Measurements from ENCODE around the gene GAK. TPM values are rescaled to one million over a fixed set of nuclear protein-coding genes. Genes with fewer than 3 reads are reported as not detected.
"Not testable (repeated sequence)": the region's sequence is repeated elsewhere in the genome, so short reads cannot be mapped to it uniquely, and the experiment has no call there.

GAK gene
- total RNA-seq, 1 experiment from 2014 or later, result 119 TPM

- in situ Hi-C loops (cut with HindIII; ENCODE audit: low pct_unique_long_range_greater_than_20kb, low sequenced_read_pairs); DNase-seq (ENCODE audit: low read depth, low spot score): not testable (repeated sequence)
Measured at GRCh38 chr4:919004-919680, 13.0 kb downstream of the GAK start.

DNA sequence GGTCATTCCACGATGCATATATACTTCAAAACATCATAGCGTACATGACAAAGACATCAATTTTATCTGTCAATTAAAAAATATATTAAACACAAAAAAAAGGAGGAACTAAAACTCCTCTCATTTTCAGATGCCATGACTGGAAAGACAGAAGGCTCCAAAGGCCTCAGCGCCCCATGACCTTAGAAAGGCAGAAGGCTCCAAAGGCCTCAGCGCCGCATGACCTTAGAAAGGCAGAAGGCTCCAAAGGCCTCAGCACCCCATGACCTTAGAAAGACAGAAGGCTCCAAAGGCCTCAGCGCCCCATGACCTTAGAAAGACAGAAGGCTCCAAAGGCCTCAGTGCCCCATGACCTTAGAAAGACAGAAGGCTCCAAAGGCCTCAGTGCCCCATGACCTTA is 13.5 kb downstream of the GAK start:
- DNase-seq (ENCODE audit: low read depth, low spot score); in situ Hi-C loops (cut with HindIII; ENCODE audit: low pct_unique_long_range_greater_than_20kb, low sequenced_read_pairs): not testable (repeated sequence)

DNA sequence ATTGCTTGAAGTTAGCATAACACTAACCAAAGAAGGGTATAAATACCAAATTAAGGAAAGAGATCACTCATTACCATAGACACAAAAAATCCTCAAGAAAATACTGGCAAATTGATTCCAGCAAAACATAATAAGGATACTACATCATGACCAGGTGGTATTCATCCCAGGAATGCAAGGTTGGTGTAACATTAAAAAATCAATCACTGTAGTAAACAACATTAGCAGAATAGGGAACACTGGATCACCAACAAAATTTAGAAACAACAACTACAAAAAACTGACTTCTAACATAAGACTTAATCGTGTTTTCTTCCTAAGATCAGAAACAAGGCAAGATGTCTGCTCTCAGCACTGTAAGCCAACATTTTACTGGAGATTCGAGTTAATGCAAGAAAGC is 14.1 kb downstream of the GAK start:
- in situ Hi-C loops (cut with HindIII; ENCODE audit: low pct_unique_long_range_greater_than_20kb, low sequenced_read_pairs), result no loop called here
- no peak for DNase-seq (ENCODE audit: low read depth, low spot score)

DNA sequence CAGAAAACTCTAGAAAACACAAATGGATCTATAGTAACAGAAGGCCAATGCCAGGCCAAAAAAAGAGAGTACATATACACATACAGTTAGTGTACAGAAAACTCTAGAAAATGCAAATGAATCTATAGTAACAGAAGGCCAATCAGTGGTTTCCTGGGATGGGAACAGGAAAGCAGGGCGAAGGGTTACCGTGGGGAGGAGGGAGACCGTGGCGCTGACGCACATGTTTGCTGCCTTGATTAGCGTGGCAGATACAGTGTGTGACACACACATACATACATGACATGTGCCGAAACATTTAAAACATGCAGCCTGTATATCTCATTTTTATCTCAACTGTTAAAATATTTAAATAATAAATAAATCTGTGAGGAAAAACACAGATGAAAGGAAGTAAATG is 14.7 kb downstream of the GAK start:
- in situ Hi-C loops (cut with HindIII; ENCODE audit: low pct_unique_long_range_greater_than_20kb, low sequenced_read_pairs), result no loop called here
- DNase-seq (ENCODE audit: low read depth, low spot score), result no peak

GRCh38 chr4:915595-915994 is 16.5 kb downstream of the GAK start:
- no peak for DNase-seq (ENCODE audit: low read depth, low spot score)
- in situ Hi-C loops (cut with HindIII; ENCODE audit: low pct_unique_long_range_greater_than_20kb, low sequenced_read_pairs), result no loop called here

- DNase-seq (ENCODE audit: low read depth, low spot score), result no peak
- in situ Hi-C loops (cut with HindIII; ENCODE audit: low pct_unique_long_range_greater_than_20kb, low sequenced_read_pairs), result no loop called here
Measured at GRCh38 chr4:915041-915474, 17.1 kb downstream of the GAK start.

GRCh38 chr4:914531-914930 is 17.6 kb downstream of the GAK start:
- in situ Hi-C loops (cut with HindIII; ENCODE audit: low pct_unique_long_range_greater_than_20kb, low sequenced_read_pairs), result no loop called here
- no peak for DNase-seq (ENCODE audit: low read depth, low spot score)

- in situ Hi-C loops (cut with HindIII; ENCODE audit: low pct_unique_long_range_greater_than_20kb, low sequenced_read_pairs), result no loop called here
- DNase-seq (ENCODE audit: low read depth, low spot score), result no peak
Measured at GRCh38 chr4:913280-913618, 18.9 kb downstream of the GAK start.

- DNase-seq (ENCODE audit: low read depth, low spot score), result peak; percentile 66
- in situ Hi-C loops (cut with HindIII; ENCODE audit: low pct_unique_long_range_greater_than_20kb, low sequenced_read_pairs), result no loop called here
Measured at GRCh38 chr4:912548-913279, 19.4 kb downstream of the GAK start.

DNA sequence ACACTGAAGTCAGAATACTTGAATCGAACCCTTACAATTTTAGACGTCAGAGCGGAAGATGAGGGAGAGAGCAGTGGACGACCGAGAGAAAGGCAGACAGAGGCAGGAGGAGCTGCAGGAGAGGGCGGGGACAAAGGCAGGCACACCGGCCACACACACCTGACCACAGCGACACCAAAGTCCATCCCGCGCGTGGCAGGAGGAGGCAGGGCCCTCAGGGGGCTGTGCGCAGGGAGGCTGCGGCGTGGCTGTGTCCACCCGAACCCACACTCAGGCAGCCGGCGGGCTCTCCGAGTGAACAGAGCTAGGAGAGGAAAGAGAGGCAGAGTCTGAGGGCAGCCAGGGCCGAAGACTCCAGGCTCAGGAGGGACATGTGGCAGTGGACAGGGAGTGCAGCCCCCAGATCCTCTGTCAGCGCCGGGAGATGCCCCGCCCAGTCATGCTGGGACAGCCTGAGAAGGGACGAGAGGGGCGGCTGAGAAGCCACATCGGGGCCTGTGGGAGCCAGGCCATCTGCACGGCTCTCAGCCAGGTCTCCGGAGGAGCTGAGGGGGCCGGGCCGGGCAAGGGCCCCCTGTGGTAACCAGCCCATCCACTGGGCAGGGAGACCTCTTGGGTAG is 20.1 kb downstream of the GAK start:
- DNase-seq (ENCODE audit: low read depth, low spot score), result no peak
- in situ Hi-C loops (cut with HindIII; ENCODE audit: low pct_unique_long_range_greater_than_20kb, low sequenced_read_pairs), result no loop called here

GRCh38 chr4:911221-911751 is 20.8 kb downstream of the GAK start:
- in situ Hi-C loops (cut with HindIII; ENCODE audit: low pct_unique_long_range_greater_than_20kb, low sequenced_read_pairs), result no loop called here
- DNase-seq (ENCODE audit: low read depth, low spot score), result no peak

DNA sequence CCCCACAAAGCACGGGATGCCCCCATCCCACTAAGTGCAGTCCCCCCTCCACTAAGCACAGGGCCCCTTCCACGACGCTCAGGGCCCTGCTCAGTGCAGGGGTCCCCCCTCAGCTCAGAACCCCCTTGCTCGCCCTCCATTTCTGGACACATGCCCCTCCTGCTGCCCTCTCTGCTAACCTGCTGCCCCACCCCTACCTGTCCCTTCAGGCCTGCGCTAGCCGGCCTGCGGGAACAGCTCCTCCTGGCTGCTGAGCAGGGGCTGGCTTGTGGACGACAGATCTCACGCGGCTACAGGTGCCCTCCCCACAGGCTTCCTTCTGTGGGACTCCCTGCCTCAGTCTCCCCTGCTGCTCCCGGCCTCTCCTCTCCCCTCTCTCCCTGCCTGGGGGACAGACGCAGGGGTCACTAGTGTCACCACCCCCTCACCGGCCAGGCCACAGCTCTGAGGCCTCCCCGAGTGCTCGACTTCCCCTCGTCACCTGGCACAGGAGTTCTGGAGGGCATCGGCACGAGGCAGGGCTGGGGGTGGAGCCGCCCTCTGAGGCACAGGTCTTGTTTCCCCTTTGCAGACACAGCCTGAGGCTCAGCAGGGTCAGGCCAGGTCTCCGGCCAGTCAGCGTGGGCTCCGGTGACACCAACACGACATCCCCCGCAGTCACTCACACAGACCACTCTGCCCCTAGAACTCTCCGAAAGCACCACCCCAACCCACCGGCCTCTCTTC is 21.6 kb downstream of the GAK start:
- no peak for DNase-seq (ENCODE audit: low read depth, low spot score)
- in situ Hi-C loops (cut with HindIII; ENCODE audit: low pct_unique_long_range_greater_than_20kb, low sequenced_read_pairs), result no loop called here

GRCh38 chr4:909821-910220 is 22.3 kb downstream of the GAK start:
- DNase-seq (ENCODE audit: low read depth, low spot score), result no peak
- in situ Hi-C loops (cut with HindIII; ENCODE audit: low pct_unique_long_range_greater_than_20kb, low sequenced_read_pairs), result no loop called here

GRCh38 chr4:909131-909571 is 23.0 kb downstream of the GAK start:
- in situ Hi-C loops (cut with HindIII; ENCODE audit: low pct_unique_long_range_greater_than_20kb, low sequenced_read_pairs), result no loop called here
- DNase-seq (ENCODE audit: low read depth, low spot score), result no peak

- no peak for DNase-seq (ENCODE audit: low read depth, low spot score)
- in situ Hi-C loops (cut with HindIII; ENCODE audit: low pct_unique_long_range_greater_than_20kb, low sequenced_read_pairs), result no loop called here
Measured at GRCh38 chr4:907691-908425, 24.3 kb downstream of the GAK start.

DNA sequence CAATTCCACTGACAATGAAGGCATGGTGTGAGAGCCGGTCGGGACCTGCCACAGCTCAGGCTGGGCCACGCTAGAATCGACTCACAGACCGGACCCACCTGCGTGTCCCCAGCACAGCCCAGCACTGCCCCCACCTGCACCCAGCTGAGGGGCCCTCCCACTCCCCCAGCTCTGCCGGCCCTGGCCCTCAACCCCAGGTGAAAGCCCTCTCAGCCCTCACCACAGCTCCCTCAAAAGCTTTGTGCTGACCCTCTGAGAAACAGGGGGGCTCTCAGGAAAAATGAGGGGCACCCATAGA is 25.1 kb downstream of the GAK start:
- in situ Hi-C loops (cut with HindIII; ENCODE audit: low pct_unique_long_range_greater_than_20kb, low sequenced_read_pairs), result no loop called here
- no peak for DNase-seq (ENCODE audit: low read depth, low spot score)

- no peak for DNase-seq (ENCODE audit: low read depth, low spot score)
- in situ Hi-C loops (cut with HindIII; ENCODE audit: low pct_unique_long_range_greater_than_20kb, low sequenced_read_pairs), result no loop called here
Measured at GRCh38 chr4:906339-907102, 25.6 kb downstream of the GAK start.
